Smooth muscle cell (in vitro differentiated cells): Measurements from ENCODE around the gene TTC33. TPM values are rescaled to one million over a fixed set of nuclear protein-coding genes. Genes with fewer than 3 reads are reported as not detected.

ENCODE experiments used
- DNase-seq: peaks from one replicate; lab custom pipeline; 2025; ENCODE audit not compliant: unreplicated experiment; lab: John Stamatoyannopoulos, UW
- H2AFZ ChIP-seq: fragments of 200-600 bp; sonication (generic); 2 replicates; pipeline ENCODE4 v1.6.0; 2016; ENCODE audit warnings: antibody characterized with exemption, low read depth, mild to moderate bottlenecking
- H3F3A ChIP-seq: fragments of 200-600 bp; sonication (generic); 2 replicates; pipeline ENCODE4 v1.6.0; 2017; ENCODE audit warnings: antibody characterized with exemption, low read depth
- H3K27ac ChIP-seq: fragments of 200-600 bp; sonication (generic); 2 replicates; pipeline ENCODE4 v1.5.1; 2016; ENCODE audit warnings: low read depth, mild to moderate bottlenecking
- H3K27me3 ChIP-seq: fragments of 200-600 bp; sonication (generic); 2 replicates; pipeline ENCODE4 v1.6.1; 2016; ENCODE audit warnings: low read depth, mild to moderate bottlenecking
- H3K36me3 ChIP-seq: fragments of 200-600 bp; sonication (generic); 2 replicates; pipeline ENCODE4 v1.5.1; 2016; ENCODE audit warnings: low read depth
- H3K4me1 ChIP-seq: fragments of 200-600 bp; sonication (generic); 2 replicates; pipeline ENCODE4 v1.5.1; 2016; ENCODE audit warnings: low read depth
- H3K4me2 ChIP-seq: fragments of 200-600 bp; sonication (generic); 2 replicates; pipeline ENCODE4 v1.6.0; 2016; ENCODE audit warnings: mild to moderate bottlenecking
- H3K4me3 ChIP-seq: fragments of 200-600 bp; sonication (generic); 2 replicates; pipeline ENCODE4 v1.5.1; 2016; ENCODE audit warnings: mild to moderate bottlenecking
- H3K79me2 ChIP-seq: fragments of 200-600 bp; sonication (generic); 2 replicates; pipeline ENCODE4 v1.6.0; 2016; ENCODE audit warnings: low read depth, mild to moderate bottlenecking
- H3K9ac ChIP-seq: fragments of 200-600 bp; sonication (generic); 2 replicates; pipeline ENCODE4 v1.6.0; 2016; ENCODE audit warnings: low read depth
- H3K9me3 ChIP-seq: fragments of 200-600 bp; sonication (generic); replicated peaks from 2 replicates; pipeline ENCODE4 v1.5.1; 2016; ENCODE audit warnings: low read depth
- H4K20me1 ChIP-seq: fragments of 200-600 bp; sonication (generic); 2 replicates; pipeline ENCODE4 v1.6.0; 2016; ENCODE audit warnings: low read depth
- WGBS: methylation state at CpG from one replicate; pipeline ENCODE4 v1.1.7; 2016; ENCODE audit warnings: low lambda C conversion rate; 5-methylcytosine and 5-hydroxymethylcytosine counted together
- polyA plus RNA-seq: library from polyadenylated mRNA; unstranded; fragments of >200 nt; fragmentation: Nextera tagmentation; extraction: Ambion mirVana; gene quantifications from 2 replicates; pipeline ENCODE4 v1.2.1, GENCODE V29; 2016
- total RNA-seq: library from RNA; depleted of rRNA; stranded (reverse); fragments of >200 nt; gene quantifications from 2 replicates; pipeline ENCODE4 v1.2.3, GENCODE V29; 2014
- TF ChIP-seq, protein P1 (sequence below): fragments of 200-600 bp; sonication (generic); IDR thresholded peaks from 2 replicates; pipeline ENCODE4 v1.5.1; 2017; ENCODE audit warnings: borderline replicate concordance, mild to moderate bottlenecking, antibody characterized with exemption; ENCODE audit not compliant: insufficient read depth, poor library complexity, severe bottlenecking

TTC33 gene
- total and polyA plus RNA-seq, 2 experiments from 2014 or later: 13.1 to 22.1 TPM

DNA sequence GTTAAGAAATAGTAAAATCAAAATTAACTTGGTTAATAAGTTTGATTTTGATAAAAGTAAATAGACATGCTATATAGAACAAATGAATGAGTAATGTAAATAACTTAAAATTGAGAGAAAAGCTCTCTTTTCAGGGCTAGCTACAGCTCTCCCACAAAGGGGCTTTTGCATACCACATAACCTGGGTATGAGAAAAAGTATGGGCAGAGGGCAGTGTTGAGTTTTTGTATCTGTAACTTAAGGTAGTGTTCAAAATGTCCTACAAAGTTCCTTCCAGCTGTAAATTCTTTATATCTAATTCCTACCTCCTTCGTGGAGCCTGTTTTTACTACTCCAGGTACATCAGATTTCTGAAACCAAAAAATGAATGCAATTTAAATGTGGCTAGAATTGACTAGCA is 18.9 kb upstream of the TTC33 start:
- Histone ChIP-seq H3K27me3 (no peaks in the 10 kb centered on the region), H3K9ac (no peak overlapping the region), H3K36me3 (peaks cover 3% of the 10 kb centered on the region), H4K20me1 (peaks cover 48% of the 10 kb centered on the region), H3K4me2 (no peak overlapping the region), H3K79me2 (peaks cover 29% of the 10 kb centered on the region), H3F3A (no peaks in the 10 kb centered on the region), H2AFZ (no peak overlapping the region), H3K4me1 (no peaks in the 10 kb centered on the region), H3K9me3 (no peaks in the 10 kb centered on the region), H3K4me3 (no peak overlapping the region), H3K27ac (no peak overlapping the region)
- TF ChIP-seq, protein P1, sequence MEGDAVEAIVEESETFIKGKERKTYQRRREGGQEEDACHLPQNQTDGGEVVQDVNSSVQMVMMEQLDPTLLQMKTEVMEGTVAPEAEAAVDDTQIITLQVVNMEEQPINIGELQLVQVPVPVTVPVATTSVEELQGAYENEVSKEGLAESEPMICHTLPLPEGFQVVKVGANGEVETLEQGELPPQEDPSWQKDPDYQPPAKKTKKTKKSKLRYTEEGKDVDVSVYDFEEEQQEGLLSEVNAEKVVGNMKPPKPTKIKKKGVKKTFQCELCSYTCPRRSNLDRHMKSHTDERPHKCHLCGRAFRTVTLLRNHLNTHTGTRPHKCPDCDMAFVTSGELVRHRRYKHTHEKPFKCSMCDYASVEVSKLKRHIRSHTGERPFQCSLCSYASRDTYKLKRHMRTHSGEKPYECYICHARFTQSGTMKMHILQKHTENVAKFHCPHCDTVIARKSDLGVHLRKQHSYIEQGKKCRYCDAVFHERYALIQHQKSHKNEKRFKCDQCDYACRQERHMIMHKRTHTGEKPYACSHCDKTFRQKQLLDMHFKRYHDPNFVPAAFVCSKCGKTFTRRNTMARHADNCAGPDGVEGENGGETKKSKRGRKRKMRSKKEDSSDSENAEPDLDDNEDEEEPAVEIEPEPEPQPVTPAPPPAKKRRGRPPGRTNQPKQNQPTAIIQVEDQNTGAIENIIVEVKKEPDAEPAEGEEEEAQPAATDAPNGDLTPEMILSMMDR: no peak
- WGBS: 97% methylated on average over 1 of the region's 1 CpG
- DNase-seq: no peak

DNA sequence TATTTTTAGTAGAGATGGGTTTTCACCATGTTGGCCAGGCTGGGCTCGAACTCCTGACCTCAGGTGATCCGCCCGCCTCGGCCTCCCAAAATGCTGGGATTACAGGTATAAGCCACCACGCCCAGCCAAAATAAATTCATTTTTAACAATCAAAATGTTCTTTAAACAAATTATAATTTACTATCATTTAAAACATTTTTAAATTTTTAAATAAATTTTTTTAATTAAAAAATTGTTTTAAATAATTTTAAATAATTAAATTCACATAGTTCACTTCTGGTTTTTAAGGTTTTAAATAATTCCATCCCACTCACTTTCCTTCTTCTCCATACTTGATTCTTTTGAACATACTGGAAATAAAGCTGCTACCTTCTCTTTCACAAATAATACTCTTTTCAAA is 15.0 kb upstream of the TTC33 start:
- no peak overlapping the region for H2AFZ ChIP-seq
- no peak overlapping the region for H3K4me3 ChIP-seq
- H3K79me2 ChIP-seq: peaks cover 3% of the 10 kb centered on the region
- DNase-seq: no peak
- no peaks in the 10 kb centered on the region for H3F3A ChIP-seq
- no peak overlapping the region for H3K27ac ChIP-seq
- H3K9ac ChIP-seq: no peak overlapping the region
- TF ChIP-seq, protein P1: no peak
- H3K9me3 ChIP-seq: no peaks in the 10 kb centered on the region
- no peaks in the 10 kb centered on the region for H3K27me3 ChIP-seq
- no peak overlapping the region for H3K4me2 ChIP-seq
- WGBS: over 99% methylated on average over 5 of the region's 5 CpGs
- no peaks in the 10 kb centered on the region for H3K4me1 ChIP-seq
- H3K36me3 ChIP-seq: peaks cover 25% of the 10 kb centered on the region
- peaks cover 15% of the 10 kb centered on the region for H4K20me1 ChIP-seq

DNA sequence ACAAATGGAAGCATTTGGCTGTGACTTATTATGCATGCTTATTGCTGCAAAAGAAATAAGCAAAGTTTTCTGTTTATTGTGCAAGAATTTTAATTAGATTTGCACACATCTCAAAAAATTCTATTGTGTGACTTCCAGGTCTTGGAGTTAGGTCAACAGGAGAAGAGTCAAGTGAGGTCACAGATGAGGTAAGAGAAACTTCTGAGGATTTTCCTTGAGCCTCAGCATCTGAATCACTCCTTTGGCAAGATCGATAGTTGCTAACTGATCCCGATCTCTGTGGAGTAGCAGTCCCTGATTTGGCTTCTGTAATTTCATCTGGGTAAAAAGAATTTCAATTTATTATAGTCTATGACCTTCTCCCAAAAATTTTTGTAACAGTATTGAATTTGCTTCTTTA is 6.9 kb upstream of the TTC33 start:
- Histone ChIP-seq H2AFZ (no peak overlapping the region), H3K4me2 (no peak overlapping the region), H3K36me3 (peaks cover 33% of the 10 kb centered on the region), H3K9me3 (no peaks in the 10 kb centered on the region), H4K20me1 (peaks cover 14% of the 10 kb centered on the region), H3K79me2 (no peaks in the 10 kb centered on the region), H3K27me3 (no peaks in the 10 kb centered on the region), H3F3A (peaks cover 11% of the 10 kb centered on the region), H3K27ac (no peak overlapping the region), H3K4me3 (no peak overlapping the region), H3K9ac (no peak overlapping the region), H3K4me1 (no peaks in the 10 kb centered on the region)
- WGBS: 96% methylated on average over 2 of the region's 2 CpGs
- TF ChIP-seq, protein P1: no peak
- no peak for DNase-seq

DNA sequence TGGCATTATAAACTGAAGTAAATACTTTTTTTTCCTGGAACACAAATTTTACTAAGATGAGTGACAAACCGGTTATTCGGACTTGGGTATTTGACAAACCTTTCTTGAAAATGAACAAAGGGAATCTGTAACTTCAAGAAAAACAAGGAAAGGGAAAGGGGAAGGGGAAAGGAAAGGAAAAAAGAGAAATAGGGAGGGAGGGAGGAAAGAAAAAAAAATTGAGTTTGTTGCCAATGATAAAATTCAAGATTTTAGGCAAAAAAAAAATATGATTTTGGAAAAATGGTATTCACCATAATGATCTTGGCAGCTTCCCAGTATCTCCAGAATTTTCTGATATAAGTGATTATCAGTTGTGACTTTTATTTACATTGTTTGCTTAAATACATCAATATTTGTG is 1.6 kb upstream of the TTC33 start:
- no peak overlapping the region for H3K4me2 ChIP-seq
- no peak overlapping the region for H3K27ac ChIP-seq
- 99% methylated on average over 2 of the region's 2 CpGs for WGBS
- H3K79me2 ChIP-seq: peaks cover 18% of the 10 kb centered on the region
- peaks cover 19% of the 10 kb centered on the region for H4K20me1 ChIP-seq
- no peak overlapping the region for H3K4me3 ChIP-seq
- H3K4me1 ChIP-seq: peaks cover 8% of the 10 kb centered on the region
- TF ChIP-seq, protein P1: no peak
- no peaks in the 10 kb centered on the region for H3K9me3 ChIP-seq
- no peak overlapping the region for H2AFZ ChIP-seq
- DNase-seq: no peak
- no peak overlapping the region for H3K9ac ChIP-seq
- H3K27me3 ChIP-seq: no peaks in the 10 kb centered on the region
- H3K36me3 ChIP-seq: peaks cover under 1% of the 10 kb centered on the region
- peaks cover 14% of the 10 kb centered on the region for H3F3A ChIP-seq
